Right renal cortex interstitium (tissue), 3 donors: Measurements from ENCODE around the gene ATXN1. TPM values are rescaled to one million over a fixed set of nuclear protein-coding genes. Genes with fewer than 3 reads are reported as not detected.

Experiments used
- DNase-seq, 3 donors: peaks; one replicate each; pipeline ENCODE4 v3.0.0-alpha.2; 2013; ENCODE audit warnings: low read depth in 3 of 3, low spot score in 2 of 3
- polyA plus RNA-seq, 3 donors: library from polyadenylated mRNA; unstranded; fragments of 120-200 nt; gene quantifications; one replicate each; pipeline ENCODE4 v1.2.1, GENCODE V29; 2013; ENCODE audit not compliant: insufficient read length in 3 of 3

Gene ATXN1
- polyA plus RNA-seq, 3 donors, result 17.5 to 19.4 (median 19.4) TPM

GRCh38 chr6:16254535-16254934 lies 506.7 kb downstream of the ATXN1 start:
- DNase-seq, result no peak

DNA sequence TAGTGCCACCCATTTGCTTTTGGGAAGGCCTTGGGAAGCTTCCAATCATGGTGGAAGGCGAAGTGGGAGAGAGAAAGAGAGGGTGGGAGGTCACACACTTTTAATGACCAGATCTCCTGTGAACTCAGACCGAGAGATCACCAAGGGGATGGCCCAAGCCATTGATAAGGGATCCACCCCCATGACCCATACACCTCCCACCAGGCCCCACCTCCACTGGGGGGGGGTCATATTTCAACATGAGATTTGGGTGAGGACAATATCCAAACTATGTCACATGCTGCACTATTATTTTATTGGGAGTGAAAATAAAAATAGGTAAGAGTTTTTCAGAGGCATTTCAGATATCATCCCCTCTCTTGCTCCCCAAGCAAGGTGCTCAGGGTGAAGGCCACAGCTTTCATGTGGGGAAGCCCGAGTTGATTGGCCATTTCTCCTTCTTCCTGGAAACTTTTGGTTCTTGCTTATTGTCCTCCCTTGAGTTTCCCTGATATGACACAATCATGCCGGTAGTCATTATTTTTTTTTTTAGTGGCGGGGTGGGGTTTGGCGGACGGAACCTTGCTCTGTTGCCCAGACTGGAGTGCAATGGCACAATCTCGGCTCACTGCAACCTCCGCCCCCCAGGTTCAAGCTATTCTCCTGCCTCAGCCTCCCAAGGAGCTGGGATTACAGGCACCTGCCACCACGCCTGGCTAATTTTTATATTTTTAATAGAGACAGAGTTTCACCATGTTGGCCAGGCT lies 507.7 kb downstream of the ATXN1 start:
- no peak for DNase-seq

- DNase-seq, result no peak
Measured at GRCh38 chr6:16252686-16253299, 508.5 kb downstream of the ATXN1 start.

DNA sequence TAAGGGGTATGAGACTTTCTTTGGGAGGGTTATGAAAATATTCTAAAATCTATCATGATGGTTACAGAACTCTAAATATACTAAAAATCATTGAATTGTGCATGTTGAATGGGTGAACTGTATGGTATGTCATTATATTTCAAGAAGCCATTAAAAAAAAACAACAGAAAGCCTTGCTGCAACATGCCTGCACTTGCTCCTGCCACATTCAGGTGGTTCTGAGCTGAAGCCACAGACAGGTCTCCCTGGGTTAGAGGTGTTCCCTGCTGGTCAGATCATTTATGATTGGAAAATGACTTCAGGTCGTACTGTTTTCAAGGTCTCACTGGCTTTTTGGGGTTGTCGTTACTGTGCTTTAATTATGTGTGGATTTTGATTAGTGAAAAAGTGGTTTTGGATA lies 509.6 kb downstream of the ATXN1 start:
- DNase-seq, result no peak

DNA sequence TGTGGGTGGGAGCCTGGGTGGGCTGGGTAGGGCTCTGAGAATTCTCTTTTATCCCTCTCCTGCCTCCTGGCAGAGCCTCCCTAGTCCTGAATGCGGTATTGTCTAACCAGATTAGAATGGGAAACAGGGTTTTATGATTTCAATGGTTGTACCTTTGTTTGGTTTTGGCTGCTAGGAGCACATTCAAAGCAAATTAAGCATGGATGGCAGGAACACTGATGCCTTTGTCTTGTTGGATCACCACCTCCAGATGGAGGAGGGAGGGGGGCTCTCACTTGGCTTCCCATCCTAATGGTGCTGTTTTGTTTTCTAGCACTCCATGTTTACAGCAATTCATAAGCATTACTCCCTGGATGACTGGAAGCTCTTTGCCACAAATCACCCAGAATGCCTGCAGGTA lies 511.3 kb downstream of the ATXN1 start:
- DNase-seq, result no peak
